GM12878 (cell line): ENCODE data around the gene FANCC. TPM values are rescaled to one million over a fixed set of nuclear protein-coding genes. Genes with fewer than 3 reads are reported as not detected.

ENCODE experiments used
- CREB1 ChIP-seq: IDR thresholded peaks from 2 replicates; pipeline ENCODE4 v1.6.1; 2012; ENCODE audit warnings: low read depth, mild to moderate bottlenecking, inconsistent platforms
- EGR1 ChIP-seq, 2 experiments: IDR thresholded peaks; 1 replicate in 1 of 2; 2 replicates in 1 of 2; pipeline ENCODE4 v1.6.1; 2011 to 2012; ENCODE audit warnings: low read depth in 2 of 2, low read length in 2 of 2, borderline replicate concordance in 1 of 2, mild to moderate bottlenecking in 1 of 2, moderate library complexity in 1 of 2
- EZH2 ChIP-seq: IDR thresholded peaks from 2 replicates; pipeline ENCODE4 v1.6.1; 2012; ENCODE audit warnings: low read depth, mild to moderate bottlenecking, control low read depth, inconsistent platforms, low read length, borderline replicate concordance; ENCODE audit not compliant: control insufficient read depth
- IKZF2 ChIP-seq, 2 experiments: fragments of 450-650 bp; IDR thresholded peaks; 2 replicates each; pipeline ENCODE4 v1.6.1; 2017; ENCODE audit warnings: mild to moderate bottlenecking in 2 of 2, moderate library complexity in 2 of 2
- JUNB ChIP-seq: IDR thresholded peaks from 2 replicates; pipeline ENCODE4 v1.6.1; 2016; ENCODE audit warnings: antibody characterized with exemption, mild to moderate bottlenecking
- MEF2B ChIP-seq: fragments of 450-650 bp; IDR thresholded peaks from 2 replicates; pipeline ENCODE4 v1.6.1; 2018; ENCODE audit warnings: mild to moderate bottlenecking, moderate library complexity; ENCODE audit not compliant: partially characterized antibody, poor library complexity, severe bottlenecking
- MYC ChIP-seq: IDR thresholded peaks from 2 replicates; pipeline ENCODE4 v1.6.1; 2011; ENCODE audit warnings: mild to moderate bottlenecking, low read length, moderate library complexity, inconsistent platforms; ENCODE audit not compliant: insufficient read depth, insufficient replicate concordance, insufficient read length, severe bottlenecking
- NR2C2 ChIP-seq: IDR thresholded peaks from 2 replicates; pipeline ENCODE4 v1.6.1; 2011; ENCODE audit warnings: borderline replicate concordance, low read depth; ENCODE audit not compliant: control insufficient read depth, insufficient read length
- PAX5 ChIP-seq: IDR thresholded peaks from 2 replicates; pipeline ENCODE4 v1.6.1; 2011; ENCODE audit warnings: low read depth, low read length, borderline replicate concordance
- POLR2AphosphoS5 ChIP-seq: IDR thresholded peaks from 2 replicates; pipeline ENCODE4 v1.6.1; 2011; ENCODE audit warnings: mild to moderate bottlenecking, low read length, inconsistent platforms
- RUNX3 ChIP-seq: IDR thresholded peaks from 2 replicates; pipeline ENCODE4 v1.6.1; 2012; ENCODE audit warnings: low read length, inconsistent platforms
- SMAD1 ChIP-seq: fragments of 450-650 bp; IDR thresholded peaks from 2 replicates; pipeline ENCODE4 v1.6.1; 2018; ENCODE audit warnings: mild to moderate bottlenecking, low read depth; ENCODE audit not compliant: partially characterized antibody
- SMARCA5 ChIP-seq: fragments of 450-650 bp; IDR thresholded peaks from 2 replicates; pipeline ENCODE4 v1.6.1; 2017; ENCODE audit warnings: mild to moderate bottlenecking
- YBX1 ChIP-seq: fragments of 450-650 bp; IDR thresholded peaks from 2 replicates; pipeline ENCODE4 v1.6.1; 2016; ENCODE audit warnings: antibody characterized with exemption
- polyA plus RNA-seq, 11 experiments: library from polyadenylated mRNA; depleted of rRNA in 4 of 11; unstranded in 6 of 11; stranded (reverse) in 5 of 11; fragments of >200 nt; fragmentation: Nextera tagmentation in 4 of 11; fragmentation: Illumina TruSeq in 1 of 11; extraction: Ambion mirVana in 4 of 11; extraction: Trizol in 1 of 11; gene quantifications; 1 replicate in 1 of 11; 2 replicates in 10 of 11; pipeline versions ENCODE4 v1.2.1 to v1.2.3, GENCODE V29; 2011 to 2016; ENCODE audit warnings: inconsistent platforms in 2 of 11, missing spikeins in 2 of 11, low read depth in 1 of 11
- total RNA-seq, 4 experiments: library from RNA; depleted of rRNA in 3 of 4; stranded (reverse); fragments of >200 nt in 3 of 4; fragmentation: Illumina TruSeq in 1 of 4; extraction: Trizol in 1 of 4; gene quantifications; 2 replicates each; pipeline versions ENCODE4 v1.2.1 to v1.2.3, GENCODE V29; 2013 to 2021
- TF ChIP-seq, protein P1 (sequence below): fragments of 450-650 bp; IDR thresholded peaks from 2 replicates; pipeline ENCODE4 v1.6.1; 2017; ENCODE audit warnings: antibody characterized with exemption, mild to moderate bottlenecking, moderate library complexity
- TF ChIP-seq, protein P2 (sequence below): IDR thresholded peaks from 2 replicates; pipeline ENCODE4 v1.6.1; 2011; ENCODE audit warnings: mild to moderate bottlenecking, low read depth, low read length, moderate library complexity; ENCODE audit not compliant: insufficient replicate concordance
- TF ChIP-seq, protein P3 (sequence below): IDR thresholded peaks from 2 replicates; pipeline ENCODE4 v1.6.1; 2012; ENCODE audit warnings: low read length, inconsistent platforms
- TF ChIP-seq, protein P4 (sequence below): IDR thresholded peaks from 2 replicates; pipeline ENCODE4 v1.6.1; 2011; ENCODE audit warnings: borderline replicate concordance, low read depth, mild to moderate bottlenecking, moderate library complexity, mixed read lengths, low read length; ENCODE audit not compliant: insufficient read depth; ENCODE audit errors: extremely low read length
- TF ChIP-seq, protein P5 (sequence below): fragments of 450-650 bp; IDR thresholded peaks from 2 replicates; pipeline ENCODE4 v1.6.1; 2018; ENCODE audit warnings: borderline replicate concordance, mild to moderate bottlenecking; ENCODE audit not compliant: partially characterized antibody

FANCC gene
- total and polyA plus RNA-seq, 10 of the 15 experiments (the other 5 are each of a cell fraction or from before 2014, with no cell fraction given): 1.2 to 16.8 (median 10.5) TPM

- no peak for TF ChIP-seq SMAD1
- TF ChIP-seq EGR1 (IDR thresholded peaks at IDR 0.05; ENCODE audit: borderline replicate concordance in 1 of 2, low read depth in 2 of 2, low read length in 2 of 2): peak in 1 of 2 experiments; percentile 95; a peak in 2 of 3 replicates
- TF ChIP-seq, protein P1, sequence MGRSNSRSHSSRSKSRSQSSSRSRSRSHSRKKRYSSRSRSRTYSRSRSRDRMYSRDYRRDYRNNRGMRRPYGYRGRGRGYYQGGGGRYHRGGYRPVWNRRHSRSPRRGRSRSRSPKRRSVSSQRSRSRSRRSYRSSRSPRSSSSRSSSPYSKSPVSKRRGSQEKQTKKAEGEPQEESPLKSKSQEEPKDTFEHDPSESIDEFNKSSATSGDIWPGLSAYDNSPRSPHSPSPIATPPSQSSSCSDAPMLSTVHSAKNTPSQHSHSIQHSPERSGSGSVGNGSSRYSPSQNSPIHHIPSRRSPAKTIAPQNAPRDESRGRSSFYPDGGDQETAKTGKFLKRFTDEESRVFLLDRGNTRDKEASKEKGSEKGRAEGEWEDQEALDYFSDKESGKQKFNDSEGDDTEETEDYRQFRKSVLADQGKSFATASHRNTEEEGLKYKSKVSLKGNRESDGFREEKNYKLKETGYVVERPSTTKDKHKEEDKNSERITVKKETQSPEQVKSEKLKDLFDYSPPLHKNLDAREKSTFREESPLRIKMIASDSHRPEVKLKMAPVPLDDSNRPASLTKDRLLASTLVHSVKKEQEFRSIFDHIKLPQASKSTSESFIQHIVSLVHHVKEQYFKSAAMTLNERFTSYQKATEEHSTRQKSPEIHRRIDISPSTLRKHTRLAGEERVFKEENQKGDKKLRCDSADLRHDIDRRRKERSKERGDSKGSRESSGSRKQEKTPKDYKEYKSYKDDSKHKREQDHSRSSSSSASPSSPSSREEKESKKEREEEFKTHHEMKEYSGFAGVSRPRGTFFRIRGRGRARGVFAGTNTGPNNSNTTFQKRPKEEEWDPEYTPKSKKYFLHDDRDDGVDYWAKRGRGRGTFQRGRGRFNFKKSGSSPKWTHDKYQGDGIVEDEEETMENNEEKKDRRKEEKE: no peak
- TF ChIP-seq MYC: no peak
- no peak for TF ChIP-seq POLR2AphosphoS5
- TF ChIP-seq, protein P2, sequence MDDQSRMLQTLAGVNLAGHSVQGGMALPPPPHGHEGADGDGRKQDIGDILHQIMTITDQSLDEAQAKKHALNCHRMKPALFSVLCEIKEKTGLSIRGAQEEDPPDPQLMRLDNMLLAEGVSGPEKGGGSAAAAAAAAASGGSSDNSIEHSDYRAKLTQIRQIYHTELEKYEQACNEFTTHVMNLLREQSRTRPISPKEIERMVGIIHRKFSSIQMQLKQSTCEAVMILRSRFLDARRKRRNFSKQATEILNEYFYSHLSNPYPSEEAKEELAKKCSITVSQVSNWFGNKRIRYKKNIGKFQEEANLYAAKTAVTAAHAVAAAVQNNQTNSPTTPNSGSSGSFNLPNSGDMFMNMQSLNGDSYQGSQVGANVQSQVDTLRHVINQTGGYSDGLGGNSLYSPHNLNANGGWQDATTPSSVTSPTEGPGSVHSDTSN: no peak
- TF ChIP-seq, protein P3, sequence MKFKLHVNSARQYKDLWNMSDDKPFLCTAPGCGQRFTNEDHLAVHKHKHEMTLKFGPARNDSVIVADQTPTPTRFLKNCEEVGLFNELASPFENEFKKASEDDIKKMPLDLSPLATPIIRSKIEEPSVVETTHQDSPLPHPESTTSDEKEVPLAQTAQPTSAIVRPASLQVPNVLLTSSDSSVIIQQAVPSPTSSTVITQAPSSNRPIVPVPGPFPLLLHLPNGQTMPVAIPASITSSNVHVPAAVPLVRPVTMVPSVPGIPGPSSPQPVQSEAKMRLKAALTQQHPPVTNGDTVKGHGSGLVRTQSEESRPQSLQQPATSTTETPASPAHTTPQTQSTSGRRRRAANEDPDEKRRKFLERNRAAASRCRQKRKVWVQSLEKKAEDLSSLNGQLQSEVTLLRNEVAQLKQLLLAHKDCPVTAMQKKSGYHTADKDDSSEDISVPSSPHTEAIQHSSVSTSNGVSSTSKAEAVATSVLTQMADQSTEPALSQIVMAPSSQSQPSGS: no peak
- TF ChIP-seq NR2C2: no peak
- no peak for TF ChIP-seq SMARCA5
- TF ChIP-seq, protein P4, sequence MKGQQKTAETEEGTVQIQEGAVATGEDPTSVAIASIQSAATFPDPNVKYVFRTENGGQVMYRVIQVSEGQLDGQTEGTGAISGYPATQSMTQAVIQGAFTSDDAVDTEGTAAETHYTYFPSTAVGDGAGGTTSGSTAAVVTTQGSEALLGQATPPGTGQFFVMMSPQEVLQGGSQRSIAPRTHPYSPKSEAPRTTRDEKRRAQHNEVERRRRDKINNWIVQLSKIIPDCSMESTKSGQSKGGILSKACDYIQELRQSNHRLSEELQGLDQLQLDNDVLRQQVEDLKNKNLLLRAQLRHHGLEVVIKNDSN: no peak
- TF ChIP-seq, protein P5, sequence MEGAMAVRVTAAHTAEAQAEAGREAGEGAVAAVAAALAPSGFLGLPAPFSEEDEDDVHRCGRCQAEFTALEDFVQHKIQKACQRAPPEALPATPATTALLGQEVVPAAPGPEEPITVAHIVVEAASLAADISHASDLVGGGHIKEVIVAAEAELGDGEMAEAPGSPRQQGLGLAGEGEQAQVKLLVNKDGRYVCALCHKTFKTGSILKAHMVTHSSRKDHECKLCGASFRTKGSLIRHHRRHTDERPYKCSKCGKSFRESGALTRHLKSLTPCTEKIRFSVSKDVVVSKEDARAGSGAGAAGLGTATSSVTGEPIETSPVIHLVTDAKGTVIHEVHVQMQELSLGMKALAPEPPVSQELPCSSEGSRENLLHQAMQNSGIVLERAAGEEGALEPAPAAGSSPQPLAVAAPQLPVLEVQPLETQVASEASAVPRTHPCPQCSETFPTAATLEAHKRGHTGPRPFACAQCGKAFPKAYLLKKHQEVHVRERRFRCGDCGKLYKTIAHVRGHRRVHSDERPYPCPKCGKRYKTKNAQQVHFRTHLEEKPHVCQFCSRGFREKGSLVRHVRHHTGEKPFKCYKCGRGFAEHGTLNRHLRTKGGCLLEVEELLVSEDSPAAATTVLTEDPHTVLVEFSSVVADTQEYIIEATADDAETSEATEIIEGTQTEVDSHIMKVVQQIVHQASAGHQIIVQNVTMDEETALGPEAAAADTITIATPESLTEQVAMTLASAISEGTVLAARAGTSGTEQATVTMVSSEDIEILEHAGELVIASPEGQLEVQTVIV: no peak
- TF ChIP-seq RUNX3: 0 out of 2 replicates have a peak, but pooled peaks have one; percentile 14
- TF ChIP-seq JUNB: no peak
- TF ChIP-seq PAX5: no peak
- TF ChIP-seq IKZF2 (IDR thresholded peaks at IDR 0.05): peak; percentile 45 to 68; a peak in 3 of 4 replicates
- TF ChIP-seq YBX1: no peak
- TF ChIP-seq MEF2B: no peak
- no peak for TF ChIP-seq EZH2
- peak; percentile 62 for TF ChIP-seq CREB1
These were observed at the start of gene FANCC (continued) for GRCh38 chr9:95317119-95317892.
